Liver (tissue), 9 donors: ENCODE data around the gene KIT. TPM values are rescaled to one million over a fixed set of nuclear protein-coding genes. Genes with fewer than 3 reads are reported as not detected.

Experiments
- DNase-seq: peaks from one replicate; pipeline ENCODE4 v3.0.0-alpha.2; 2017; ENCODE audit warnings: low spot score
- H3K27ac ChIP-seq, 2 donors: one replicate each; pipeline ENCODE4 v1.7.0; 2013; ENCODE audit warnings: inconsistent platforms in 2 of 2, low read length in 2 of 2, control low read depth in 1 of 2, low read depth in 1 of 2, mild to moderate bottlenecking in 1 of 2
- H3K27me3 ChIP-seq, 4 donors: one replicate each; pipeline versions ENCODE4 v1.6.1 to v1.7.0; 2013; ENCODE audit warnings: low read length in 3 of 4, inconsistent platforms in 1 of 4, mild to moderate bottlenecking in 1 of 4, moderate library complexity in 1 of 4; ENCODE audit not compliant: control insufficient read depth in 4 of 4, insufficient read depth in 4 of 4
- H3K36me3 ChIP-seq, 4 donors: one replicate each; pipeline versions ENCODE4 v1.6.1 to v1.7.0; 2013; ENCODE audit warnings: low read length in 3 of 4, mild to moderate bottlenecking in 3 of 4, low read depth in 1 of 4, moderate library complexity in 1 of 4; ENCODE audit not compliant: control insufficient read depth in 4 of 4, insufficient read depth in 3 of 4
- H3K4me1 ChIP-seq, 4 donors: one replicate each; pipeline versions ENCODE4 v1.6.1 to v1.7.0; 2013; ENCODE audit warnings: low read length in 3 of 4, mild to moderate bottlenecking in 3 of 4, moderate library complexity in 1 of 4; ENCODE audit not compliant: control insufficient read depth in 4 of 4, insufficient read depth in 4 of 4
- H3K4me3 ChIP-seq, 3 donors: one replicate each; pipeline versions ENCODE4 v1.6.1 to v1.7.0; 2013; ENCODE audit warnings: low read length in 3 of 3, control low read depth in 1 of 3, low read depth in 1 of 3, mild to moderate bottlenecking in 1 of 3
- H3K9ac ChIP-seq, 2 donors: one replicate each; pipeline ENCODE4 v1.7.0; 2013; ENCODE audit warnings: low read length in 2 of 2, mild to moderate bottlenecking in 2 of 2, moderate library complexity in 2 of 2, control low read depth in 1 of 2, low read depth in 1 of 2
- H3K9me3 ChIP-seq, 4 donors: one replicate each; pipeline versions ENCODE4 v1.6.1 to v1.7.0; 2013; ENCODE audit warnings: low read length in 3 of 4; ENCODE audit not compliant: control insufficient read depth in 4 of 4
- EGR1 ChIP-seq, 2 donors: IDR thresholded peaks; 2 replicates each; pipeline ENCODE4 v1.6.1; 2016 to 2018; ENCODE audit warnings: antibody characterized with exemption in 2 of 2, low read depth in 2 of 2
- FOXA1 ChIP-seq: IDR thresholded peaks from 2 replicates; pipeline ENCODE4 v1.6.1; 2016; ENCODE audit warnings: antibody characterized with exemption
- FOXA2 ChIP-seq: IDR thresholded peaks from 2 replicates; pipeline ENCODE4 v1.6.1; 2016; ENCODE audit warnings: antibody characterized with exemption
- GABPA ChIP-seq, 2 donors: IDR thresholded peaks in 1 of 2; conservative IDR thresholded peaks in 1 of 2; 2 replicates each; pipeline ENCODE4 v1.6.1; 2016; ENCODE audit warnings: antibody characterized with exemption in 2 of 2, mild to moderate bottlenecking in 1 of 2, moderate library complexity in 1 of 2
- HNF4A ChIP-seq, 2 donors: conservative IDR thresholded peaks; 2 replicates each; pipeline ENCODE4 v1.6.1; 2016; ENCODE audit warnings: antibody characterized with exemption in 2 of 2, mild to moderate bottlenecking in 2 of 2
- HNF4G ChIP-seq: IDR thresholded peaks from 2 replicates; pipeline ENCODE4 v1.6.1; 2016; ENCODE audit warnings: antibody characterized with exemption
- JUND ChIP-seq, 2 donors: IDR thresholded peaks; 2 replicates each; pipeline ENCODE4 v1.6.1; 2016; ENCODE audit warnings: antibody characterized with exemption in 2 of 2
- NR2F2 ChIP-seq: IDR thresholded peaks from 2 replicates; pipeline ENCODE4 v1.6.1; 2016; ENCODE audit warnings: antibody characterized with exemption
- SP1 ChIP-seq: IDR thresholded peaks from 2 replicates; pipeline ENCODE4 v1.6.1; 2018; ENCODE audit warnings: antibody characterized with exemption, mild to moderate bottlenecking
- TAF1 ChIP-seq: conservative IDR thresholded peaks from 2 replicates; pipeline ENCODE4 v1.6.1; 2016; ENCODE audit warnings: antibody characterized with exemption, mild to moderate bottlenecking
- YY1 ChIP-seq: IDR thresholded peaks from 2 replicates; pipeline ENCODE4 v1.6.1; 2016; ENCODE audit warnings: antibody characterized with exemption, mild to moderate bottlenecking
- WGBS: extraction: QIAGEN DNeasy Blood & Tissue Kit; methylation state at CpG from one replicate; pipeline ENCODE4 v1.1.7; 2013; 5-methylcytosine and 5-hydroxymethylcytosine counted together
- polyA plus RNA-seq, 2 donors: library from polyadenylated mRNA; stranded (reverse) in 1 of 2; unstranded in 1 of 2; fragments of 200-250 nt in 1 of 2; fragments of >200 nt in 1 of 2; fragmentation: Nextera tagmentation in 1 of 2; extraction: Ambion mirVana in 1 of 2; gene quantifications; one replicate each; pipeline versions ENCODE4 v1.2.1 to v1.2.3, GENCODE V29; 2013 to 2015
- total RNA-seq, 2 donors: library from RNA; depleted of rRNA; stranded (reverse); fragments of >200 nt; gene quantifications; one replicate each; pipeline ENCODE4 v1.2.3, GENCODE V29; 2014
- TF ChIP-seq, protein P1 (sequence below): IDR thresholded peaks from 2 replicates; pipeline ENCODE4 v1.6.1; 2016; ENCODE audit warnings: antibody characterized with exemption, mild to moderate bottlenecking
- TF ChIP-seq, protein P2 (sequence below): IDR thresholded peaks from 2 replicates; pipeline ENCODE4 v1.6.1; 2016; ENCODE audit warnings: antibody characterized with exemption
- TF ChIP-seq, protein P3 (sequence below): IDR thresholded peaks from 2 replicates; pipeline ENCODE4 v1.6.1; 2016; ENCODE audit warnings: antibody characterized with exemption
- TF ChIP-seq, protein P4 (sequence below): IDR thresholded peaks from 2 replicates; pipeline ENCODE4 v1.6.1; 2016; ENCODE audit warnings: antibody characterized with exemption
- donor health status: healthy.
- donor health status: healthy.
- donor health status: healthy.
- donor health status: healthy.
- donor health status: healthy.

The KIT gene
- total and polyA plus RNA-seq, 4 donors: 0.06 to 5.5 (median 0.96) TPM

DNA sequence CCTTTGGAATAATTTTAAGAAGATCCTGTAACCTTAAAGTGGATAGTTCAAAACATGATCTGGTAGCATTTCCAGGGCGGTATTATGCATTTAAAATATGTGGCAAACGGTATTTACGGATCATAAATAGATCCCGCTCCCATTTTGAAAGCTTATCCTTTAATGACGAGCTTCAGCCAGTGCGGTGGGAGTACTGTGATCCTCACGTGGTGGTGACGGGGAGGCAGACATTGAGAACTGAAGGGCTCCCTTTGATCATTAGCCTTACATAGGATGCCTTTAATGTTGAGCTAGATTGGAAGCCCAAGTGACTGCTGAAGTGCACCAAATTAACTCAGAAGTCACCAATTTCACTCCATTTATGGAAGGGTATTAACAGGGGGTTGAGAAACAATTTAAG is 56.9 kb downstream of the KIT start:
- no peaks in the 10 kb centered on the region for H3K4me1 ChIP-seq
- H3K9me3 ChIP-seq: no peaks in the 10 kb centered on the region
- 80% methylated on average over 8 of the region's 8 CpGs for WGBS
- no peak for DNase-seq
- no peak overlapping the region for H3K9ac ChIP-seq
- no peaks in the 10 kb centered on the region for H3K36me3 ChIP-seq
- no peaks in the 10 kb centered on the region for H3K27me3 ChIP-seq
- no peak for TF ChIP-seq SP1
- TF ChIP-seq, protein P1, sequence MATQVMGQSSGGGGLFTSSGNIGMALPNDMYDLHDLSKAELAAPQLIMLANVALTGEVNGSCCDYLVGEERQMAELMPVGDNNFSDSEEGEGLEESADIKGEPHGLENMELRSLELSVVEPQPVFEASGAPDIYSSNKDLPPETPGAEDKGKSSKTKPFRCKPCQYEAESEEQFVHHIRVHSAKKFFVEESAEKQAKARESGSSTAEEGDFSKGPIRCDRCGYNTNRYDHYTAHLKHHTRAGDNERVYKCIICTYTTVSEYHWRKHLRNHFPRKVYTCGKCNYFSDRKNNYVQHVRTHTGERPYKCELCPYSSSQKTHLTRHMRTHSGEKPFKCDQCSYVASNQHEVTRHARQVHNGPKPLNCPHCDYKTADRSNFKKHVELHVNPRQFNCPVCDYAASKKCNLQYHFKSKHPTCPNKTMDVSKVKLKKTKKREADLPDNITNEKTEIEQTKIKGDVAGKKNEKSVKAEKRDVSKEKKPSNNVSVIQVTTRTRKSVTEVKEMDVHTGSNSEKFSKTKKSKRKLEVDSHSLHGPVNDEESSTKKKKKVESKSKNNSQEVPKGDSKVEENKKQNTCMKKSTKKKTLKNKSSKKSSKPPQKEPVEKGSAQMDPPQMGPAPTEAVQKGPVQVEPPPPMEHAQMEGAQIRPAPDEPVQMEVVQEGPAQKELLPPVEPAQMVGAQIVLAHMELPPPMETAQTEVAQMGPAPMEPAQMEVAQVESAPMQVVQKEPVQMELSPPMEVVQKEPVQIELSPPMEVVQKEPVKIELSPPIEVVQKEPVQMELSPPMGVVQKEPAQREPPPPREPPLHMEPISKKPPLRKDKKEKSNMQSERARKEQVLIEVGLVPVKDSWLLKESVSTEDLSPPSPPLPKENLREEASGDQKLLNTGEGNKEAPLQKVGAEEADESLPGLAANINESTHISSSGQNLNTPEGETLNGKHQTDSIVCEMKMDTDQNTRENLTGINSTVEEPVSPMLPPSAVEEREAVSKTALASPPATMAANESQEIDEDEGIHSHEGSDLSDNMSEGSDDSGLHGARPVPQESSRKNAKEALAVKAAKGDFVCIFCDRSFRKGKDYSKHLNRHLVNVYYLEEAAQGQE: no peak
- TF ChIP-seq YY1: no peak
- TF ChIP-seq JUND (IDR thresholded peaks at IDR 0.05): no peak
- TF ChIP-seq, protein P2, sequence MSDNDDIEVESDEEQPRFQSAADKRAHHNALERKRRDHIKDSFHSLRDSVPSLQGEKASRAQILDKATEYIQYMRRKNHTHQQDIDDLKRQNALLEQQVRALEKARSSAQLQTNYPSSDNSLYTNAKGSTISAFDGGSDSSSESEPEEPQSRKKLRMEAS: no peak
- TF ChIP-seq HNF4G: no peak
- TF ChIP-seq FOXA1: no peak
- no peak for TF ChIP-seq GABPA (IDR thresholded peaks at IDR 0.05 in 1 of 2, conservative IDR thresholded peaks at IDR 0.05 in 1 of 2)
- TF ChIP-seq NR2F2: no peak
- no peak for TF ChIP-seq HNF4A (conservative IDR thresholded peaks at IDR 0.05)
- TF ChIP-seq TAF1: no peak
- no peak for TF ChIP-seq FOXA2
- TF ChIP-seq EGR1 (IDR thresholded peaks at IDR 0.05; ENCODE audit: low read depth in 2 of 2): no peak
- TF ChIP-seq, protein P3, sequence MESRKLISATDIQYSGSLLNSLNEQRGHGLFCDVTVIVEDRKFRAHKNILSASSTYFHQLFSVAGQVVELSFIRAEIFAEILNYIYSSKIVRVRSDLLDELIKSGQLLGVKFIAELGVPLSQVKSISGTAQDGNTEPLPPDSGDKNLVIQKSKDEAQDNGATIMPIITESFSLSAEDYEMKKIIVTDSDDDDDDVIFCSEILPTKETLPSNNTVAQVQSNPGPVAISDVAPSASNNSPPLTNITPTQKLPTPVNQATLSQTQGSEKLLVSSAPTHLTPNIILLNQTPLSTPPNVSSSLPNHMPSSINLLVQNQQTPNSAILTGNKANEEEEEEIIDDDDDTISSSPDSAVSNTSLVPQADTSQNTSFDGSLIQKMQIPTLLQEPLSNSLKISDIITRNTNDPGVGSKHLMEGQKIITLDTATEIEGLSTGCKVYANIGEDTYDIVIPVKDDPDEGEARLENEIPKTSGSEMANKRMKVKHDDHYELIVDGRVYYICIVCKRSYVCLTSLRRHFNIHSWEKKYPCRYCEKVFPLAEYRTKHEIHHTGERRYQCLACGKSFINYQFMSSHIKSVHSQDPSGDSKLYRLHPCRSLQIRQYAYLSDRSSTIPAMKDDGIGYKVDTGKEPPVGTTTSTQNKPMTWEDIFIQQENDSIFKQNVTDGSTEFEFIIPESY: no peak
- no peak overlapping the region for H3K27ac ChIP-seq
- H3K4me3 ChIP-seq: no peak overlapping the region

DNA sequence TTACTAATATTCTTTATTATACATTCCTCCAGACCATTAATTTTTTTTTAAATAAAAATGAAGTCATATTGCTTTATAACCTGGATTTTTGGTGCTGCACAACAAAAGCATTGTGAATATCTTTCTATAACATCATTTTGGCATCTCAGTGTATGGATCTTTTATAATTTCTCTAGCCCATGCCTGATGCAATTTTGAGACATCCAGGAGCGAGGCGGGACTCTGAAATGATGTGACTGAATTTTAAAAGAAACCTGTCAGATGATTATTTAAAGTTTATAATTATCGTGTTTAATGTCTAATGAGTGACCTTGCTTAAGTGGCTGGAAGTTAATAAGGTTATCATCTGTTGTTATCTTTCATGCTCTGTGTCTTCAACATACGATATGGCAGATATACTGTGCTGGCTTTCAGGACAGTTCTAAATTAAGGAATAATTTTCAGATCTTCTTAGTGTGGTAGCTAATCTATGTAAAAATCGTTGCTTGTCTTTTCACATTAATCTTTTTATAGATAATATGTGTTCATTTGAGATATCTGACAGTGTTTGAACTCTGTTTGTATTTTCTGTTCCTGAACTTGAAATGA is 58.8 kb downstream of the KIT start:
- H3K27ac ChIP-seq: no peak overlapping the region
- H3K27me3 ChIP-seq: no peaks in the 10 kb centered on the region
- TF ChIP-seq SP1: no peak
- TF ChIP-seq FOXA1: no peak
- TF ChIP-seq JUND (IDR thresholded peaks at IDR 0.05): no peak
- TF ChIP-seq EGR1 (IDR thresholded peaks at IDR 0.05; ENCODE audit: low read depth in 2 of 2): no peak
- TF ChIP-seq, protein P4, sequence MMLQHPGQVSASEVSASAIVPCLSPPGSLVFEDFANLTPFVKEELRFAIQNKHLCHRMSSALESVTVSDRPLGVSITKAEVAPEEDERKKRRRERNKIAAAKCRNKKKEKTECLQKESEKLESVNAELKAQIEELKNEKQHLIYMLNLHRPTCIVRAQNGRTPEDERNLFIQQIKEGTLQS: no peak
- no peak for TF ChIP-seq YY1
- no peaks in the 10 kb centered on the region for H3K4me1 ChIP-seq
- no peak overlapping the region for H3K9ac ChIP-seq
- H3K36me3 ChIP-seq: no peaks in the 10 kb centered on the region
- H3K4me3 ChIP-seq: no peak overlapping the region
- DNase-seq: no peak
- no peaks in the 10 kb centered on the region for H3K9me3 ChIP-seq
- 80% methylated on average over 5 of the region's 5 CpGs for WGBS
